NOMO-1 treated with dmso at 0.1 percent for 144 hours (cell line): ENCODE data around the gene CNTNAP2.

ENCODE experiments used
- DNase-seq: peaks from one replicate; lab custom pipeline; 2025; ENCODE audit not compliant: unreplicated experiment; lab: John Stamatoyannopoulos, UW

Gene CNTNAP2

GRCh38 chr7:148108381-148108780 lies 1991.8 kb downstream of the CNTNAP2 start:
- DNase-seq: no peak

GRCh38 chr7:148110097-148110868 lies 1993.7 kb downstream of the CNTNAP2 start:
- DNase-seq: no peak

- no peak for DNase-seq
Measured at GRCh38 chr7:148114804-148115203, 1998.2 kb downstream of the CNTNAP2 start.

GRCh38 chr7:148115308-148115707 lies 1998.7 kb downstream of the CNTNAP2 start:
- DNase-seq: no peak

- no peak for DNase-seq
Measured at GRCh38 chr7:148116195-148116594, 1999.6 kb downstream of the CNTNAP2 start.

GRCh38 chr7:148116829-148117403 lies 2000.3 kb downstream of the CNTNAP2 start:
- no peak for DNase-seq

- DNase-seq: no peak
Measured at GRCh38 chr7:148118371-148118770, 2001.8 kb downstream of the CNTNAP2 start.

GRCh38 chr7:148121401-148121800 lies 2004.8 kb downstream of the CNTNAP2 start:
- DNase-seq: no peak

GRCh38 chr7:148121847-148122246 lies 2005.2 kb downstream of the CNTNAP2 start:
- no peak for DNase-seq

- DNase-seq: no peak
Measured at GRCh38 chr7:148124477-148124876, 2007.9 kb downstream of the CNTNAP2 start.

- DNase-seq: no peak
Measured at GRCh38 chr7:148127374-148127773, 2010.8 kb downstream of the CNTNAP2 start.

GRCh38 chr7:148129023-148129422 lies 2012.4 kb downstream of the CNTNAP2 start:
- DNase-seq: no peak

- no peak for DNase-seq
Measured at GRCh38 chr7:148135116-148135515, 2018.5 kb downstream of the CNTNAP2 start.

- DNase-seq: no peak
Measured at GRCh38 chr7:148135997-148136396, 2019.4 kb downstream of the CNTNAP2 start.

- no peak for DNase-seq
Measured at GRCh38 chr7:148142660-148143248, 2026.2 kb downstream of the CNTNAP2 start.

GRCh38 chr7:148144827-148145226 lies 2028.2 kb downstream of the CNTNAP2 start:
- DNase-seq: no peak

GRCh38 chr7:148146346-148146745 lies 2029.7 kb downstream of the CNTNAP2 start:
- no peak for DNase-seq

- DNase-seq: no peak
Measured at GRCh38 chr7:148147438-148147837, 2030.8 kb downstream of the CNTNAP2 start.

- no peak for DNase-seq
Measured at GRCh38 chr7:148148456-148148855, 2031.9 kb downstream of the CNTNAP2 start.

GRCh38 chr7:148149730-148150129 lies 2033.1 kb downstream of the CNTNAP2 start:
- no peak for DNase-seq

- DNase-seq: no peak
Measured at GRCh38 chr7:148151778-148152177, 2035.2 kb downstream of the CNTNAP2 start.

GRCh38 chr7:148153616-148154284 lies 2037.1 kb downstream of the CNTNAP2 start:
- no peak for DNase-seq
